Measurements from ENCODE around the gene UBE2I. TPM values are rescaled to one million over a fixed set of nuclear protein-coding genes. Genes with fewer than 3 reads are reported as not detected.
A peak's percentile ranks its signal among the peaks of the same experiment; 100 is the strongest.

The UBE2I gene
- total RNA-seq, 3 donors from 2014 or later, result 52.5 to 67.8 (median 62.2) TPM

DNA sequence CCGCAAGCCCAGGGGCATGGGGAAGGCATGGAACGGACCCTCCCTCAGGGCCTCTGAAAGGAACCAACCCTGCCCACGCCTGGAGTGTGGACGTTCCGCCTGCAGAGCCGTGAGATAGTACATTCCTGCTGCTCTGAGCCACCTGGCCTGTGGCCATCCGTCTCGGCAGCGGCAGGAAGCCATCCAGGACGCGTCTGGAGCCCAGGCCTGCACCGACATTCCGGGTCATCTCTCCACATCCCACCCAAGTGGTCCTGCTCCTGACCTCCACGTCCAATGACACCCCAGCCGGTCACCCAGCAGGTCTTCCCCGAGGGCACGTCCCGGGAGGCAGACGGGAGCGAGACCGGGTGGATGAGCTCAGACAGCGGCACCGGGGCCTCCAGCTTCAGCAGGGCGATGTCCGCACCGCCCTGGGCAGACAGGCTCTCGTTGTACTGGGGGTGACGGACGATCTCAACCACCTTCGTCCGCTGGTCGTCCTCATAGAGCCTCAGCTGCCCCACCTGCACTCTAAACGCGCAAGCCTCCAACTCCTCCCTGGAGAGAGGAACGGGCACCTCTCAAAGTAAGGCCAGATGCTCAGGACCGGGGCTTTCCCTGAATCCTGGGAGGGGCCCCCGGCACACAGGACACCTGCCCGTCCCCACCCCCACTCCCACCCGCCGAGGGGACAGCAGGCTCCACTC, 21.3 kb upstream of the UBE2I start:
- Histone ChIP-seq H3K4me3 (peak overlapping the region in 2 of 3 donors; percentile 13 to 51), H3K27me3 (peaks cover 6 to 63% of the 10 kb centered on the region in 2 donors), H3K4me1 (no peaks in the 10 kb centered on the region), H3K27ac (no peak overlapping the region), H3K36me3 (no peaks in the 10 kb centered on the region), H3K9me3 (no peaks in the 10 kb centered on the region)
- TF ChIP-seq POLR2A (IDR thresholded peaks at IDR 0.05) (no peak), POLR2AphosphoS5 (IDR thresholded peaks at IDR 0.05) (no peak)
- TF ChIP-seq, protein P1, sequence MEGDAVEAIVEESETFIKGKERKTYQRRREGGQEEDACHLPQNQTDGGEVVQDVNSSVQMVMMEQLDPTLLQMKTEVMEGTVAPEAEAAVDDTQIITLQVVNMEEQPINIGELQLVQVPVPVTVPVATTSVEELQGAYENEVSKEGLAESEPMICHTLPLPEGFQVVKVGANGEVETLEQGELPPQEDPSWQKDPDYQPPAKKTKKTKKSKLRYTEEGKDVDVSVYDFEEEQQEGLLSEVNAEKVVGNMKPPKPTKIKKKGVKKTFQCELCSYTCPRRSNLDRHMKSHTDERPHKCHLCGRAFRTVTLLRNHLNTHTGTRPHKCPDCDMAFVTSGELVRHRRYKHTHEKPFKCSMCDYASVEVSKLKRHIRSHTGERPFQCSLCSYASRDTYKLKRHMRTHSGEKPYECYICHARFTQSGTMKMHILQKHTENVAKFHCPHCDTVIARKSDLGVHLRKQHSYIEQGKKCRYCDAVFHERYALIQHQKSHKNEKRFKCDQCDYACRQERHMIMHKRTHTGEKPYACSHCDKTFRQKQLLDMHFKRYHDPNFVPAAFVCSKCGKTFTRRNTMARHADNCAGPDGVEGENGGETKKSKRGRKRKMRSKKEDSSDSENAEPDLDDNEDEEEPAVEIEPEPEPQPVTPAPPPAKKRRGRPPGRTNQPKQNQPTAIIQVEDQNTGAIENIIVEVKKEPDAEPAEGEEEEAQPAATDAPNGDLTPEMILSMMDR (IDR thresholded peaks at IDR 0.05), result no peak
- no peak for DNase-seq (ENCODE audit: low spot score in 2 of 2)
- intact Hi-C loops (cut with DNase I; ENCODE audit: low total_unique reads), result no loop called here

GRCh38 chr16:1288813-1289476, 20.5 kb upstream of the UBE2I start:
- Histone ChIP-seq H3K27me3 (peaks cover 6 to 57% of the 10 kb centered on the region in 2 donors), H3K9me3 (no peaks in the 10 kb centered on the region), H3K4me1 (no peaks in the 10 kb centered on the region), H3K36me3 (no peaks in the 10 kb centered on the region), H3K4me3 (peak overlapping the region in 1 of 3 donors; percentile 51), H3K27ac (no peak overlapping the region)
- TF ChIP-seq, protein P1 (IDR thresholded peaks at IDR 0.05), result no peak
- TF ChIP-seq POLR2AphosphoS5 (IDR thresholded peaks at IDR 0.05) (no peak), POLR2A (IDR thresholded peaks at IDR 0.05) (no peak)
- no peak for DNase-seq (ENCODE audit: low spot score in 2 of 2)
- intact Hi-C loops (cut with DNase I; ENCODE audit: low total_unique reads), result no loop called here

DNA sequence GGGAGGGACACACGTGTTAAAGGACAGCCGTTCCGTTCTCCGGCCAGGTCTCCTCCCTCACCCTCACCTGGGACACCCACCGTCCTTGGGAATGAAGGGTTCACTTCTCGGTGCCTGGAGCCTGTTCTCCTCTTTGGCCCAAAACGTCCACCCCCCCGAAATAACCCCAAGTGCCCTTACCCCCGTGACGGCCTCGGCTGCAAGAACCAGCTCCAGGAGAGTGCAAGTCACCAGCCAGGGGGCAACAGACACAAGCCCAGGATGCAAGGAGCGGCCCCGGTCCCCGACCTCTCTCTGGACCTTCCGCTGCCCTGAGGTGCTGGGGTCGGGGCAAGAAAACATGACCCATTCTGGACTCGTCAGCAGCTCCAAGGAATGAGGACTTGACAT, 20.0 kb upstream of the UBE2I start:
- intact Hi-C loops (cut with DNase I; ENCODE audit: low total_unique reads), result no loop called here
- H3K27me3 ChIP-seq, result peaks cover 6 to 51% of the 10 kb centered on the region in 2 donors

DNA sequence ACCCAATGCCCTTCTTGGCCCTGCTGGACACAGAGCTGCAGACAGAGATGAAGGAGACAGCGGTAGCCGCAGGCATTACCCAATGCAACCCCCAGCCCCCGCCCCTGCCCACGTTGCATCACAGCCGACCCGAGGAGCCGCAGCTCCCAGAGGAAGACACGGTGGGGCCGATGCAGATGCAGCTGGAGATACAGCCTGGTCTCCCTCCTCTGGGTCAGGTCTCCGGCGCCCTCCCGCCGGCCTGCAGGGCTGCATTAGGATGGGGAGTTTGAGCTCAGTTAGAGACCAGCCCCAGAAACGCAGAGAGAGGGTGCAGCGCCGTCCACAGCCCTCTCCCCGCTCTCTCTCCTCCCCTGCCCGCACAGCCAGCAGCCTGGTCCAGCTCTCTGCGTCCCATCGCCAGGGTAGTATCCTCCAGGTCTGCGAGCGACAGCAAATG, 19.4 kb upstream of the UBE2I start:
- Histone ChIP-seq H3K36me3 (no peaks in the 10 kb centered on the region), H3K27me3 (peaks cover 6 to 50% of the 10 kb centered on the region in 2 donors), H3K4me3 (no peak overlapping the region), H3K27ac (no peak overlapping the region), H3K9me3 (no peaks in the 10 kb centered on the region), H3K4me1 (no peaks in the 10 kb centered on the region)
- TF ChIP-seq POLR2A (IDR thresholded peaks at IDR 0.05) (no peak), POLR2AphosphoS5 (IDR thresholded peaks at IDR 0.05) (no peak)
- TF ChIP-seq, protein P1 (IDR thresholded peaks at IDR 0.05), result no peak
- no peak for DNase-seq (ENCODE audit: low spot score in 2 of 2)
- intact Hi-C loops (cut with DNase I; ENCODE audit: low total_unique reads), result no loop called here

More for the DNA sequence above, 20.0 kb upstream of the UBE2I start:
- TF ChIP-seq, protein P1 (IDR thresholded peaks at IDR 0.05), result no peak
- no peak for TF ChIP-seq POLR2AphosphoS5 (IDR thresholded peaks at IDR 0.05)
- no peak for TF ChIP-seq POLR2A (IDR thresholded peaks at IDR 0.05)
- Histone ChIP-seq H3K4me3 (no peak overlapping the region), H3K9me3 (no peaks in the 10 kb centered on the region), H3K27ac (no peak overlapping the region), H3K36me3 (no peaks in the 10 kb centered on the region), H3K4me1 (no peaks in the 10 kb centered on the region)
- DNase-seq (ENCODE audit: low spot score in 2 of 2), result no peak
